Measurements from ENCODE around the gene GRIN2C. TPM values are rescaled to one million over a fixed set of nuclear protein-coding genes. Genes with fewer than 3 reads are reported as not detected.

Gene GRIN2C
- total RNA-seq, 1 experiment from 2014 or later = 0.44 TPM

DNA sequence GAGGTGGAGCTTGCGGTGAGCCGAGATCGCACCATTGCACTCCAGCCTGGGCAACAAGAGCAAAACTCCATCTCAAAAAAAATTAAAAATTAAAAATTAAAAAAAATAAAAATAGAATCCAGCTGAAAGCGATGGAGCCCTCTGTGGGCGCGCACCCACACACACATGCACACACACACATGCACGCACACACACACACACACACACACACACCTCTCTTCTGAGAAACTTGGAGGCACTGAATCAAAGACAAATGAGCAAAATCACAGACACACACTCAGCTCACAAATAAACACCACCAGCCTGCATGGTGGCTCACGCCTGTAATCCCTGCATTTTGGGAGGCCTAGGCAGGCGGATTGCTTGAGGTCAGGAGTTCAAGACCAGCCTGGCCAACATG lies 43.3 kb upstream of the GRIN2C start:
- Histone ChIP-seq H2BK5ac (ENCODE audit: insufficient read length, low read length) (no peak overlapping the region), H4K91ac (ENCODE audit: insufficient read length, low read depth, low read length) (no peak overlapping the region), H3K14ac (ENCODE audit: insufficient read depth, low read length) (no peak overlapping the region), H3K79me2 (ENCODE audit: insufficient read depth, low read length) (no peaks in the 10 kb centered on the region), H3K27ac (ENCODE audit: insufficient read length, low read depth, low read length) (no peak overlapping the region), H2BK120ac (ENCODE audit: low read depth, low read length, poor library complexity, severe bottlenecking) (no peak overlapping the region), H3K23me2 (ENCODE audit: insufficient read length, low read depth, low read length, poor library complexity, severe bottlenecking) (no peaks in the 10 kb centered on the region), H3K9ac (ENCODE audit: extremely low read depth, insufficient read length, low read length) (no peak overlapping the region), H4K8ac (replicated peaks; ENCODE audit: insufficient read length, low read depth, low read length) (no peak overlapping the region), H3K18ac (ENCODE audit: insufficient read length, low read depth, low read length) (no peak overlapping the region), H2AFZ (ENCODE audit: low read length) (no peak overlapping the region), H3K23ac (ENCODE audit: insufficient read length, low read depth, low read length) (no peak overlapping the region), H4K20me1 (ENCODE audit: control insufficient read depth, insufficient read depth, insufficient read length) (no peaks in the 10 kb centered on the region), H4K5ac (ENCODE audit: insufficient read length, low read depth, low read length) (no peak overlapping the region), H3K9me3 (ENCODE audit: control insufficient read depth, low read depth, low read length) (no peaks in the 10 kb centered on the region), H2BK15ac (ENCODE audit: low read depth, low read length) (no peak overlapping the region), H3K56ac (ENCODE audit: insufficient read length, low read depth, low read length) (no peak overlapping the region), H3K79me1 (ENCODE audit: insufficient read depth, low read depth, low read length, poor library complexity, severe bottlenecking) (no peaks in the 10 kb centered on the region), H3K4ac (ENCODE audit: low read depth, low read length) (no peak overlapping the region), H3T11ph (ENCODE audit: low read length) (no peak overlapping the region), H2BK20ac (ENCODE audit: low read depth, low read length, poor library complexity, severe bottlenecking) (no peak overlapping the region), H2AK5ac (ENCODE audit: insufficient read length, low read length) (no peak overlapping the region), H3K4me2 (ENCODE audit: insufficient read depth, insufficient read length, low read length) (no peak overlapping the region), H3K27me3 (ENCODE audit: insufficient read depth, low read length) (no peaks in the 10 kb centered on the region), H3K4me1 (ENCODE audit: insufficient read depth, low read length) (peaks cover 3% of the 10 kb centered on the region), H2BK12ac (ENCODE audit: insufficient read length, low read depth, low read length) (no peak overlapping the region)
- TF ChIP-seq CTCF (conservative IDR thresholded peaks at IDR 0.05) = no peak
- Mint-ChIP-seq H3K27me3 (ENCODE audit: low read depth) (peaks cover 47% of the 10 kb centered on the region), H3K4me1 (peaks cover 11 to 22% of the 10 kb centered on the region in 2 experiments), H3K27ac (no peak overlapping the region), H3K4me3 (no peak overlapping the region), H3K36me3 (ENCODE audit: insufficient read depth in 1 of 3, low read depth in 3 of 3) (peaks cover 0 to 2% (median 0%) of the 10 kb centered on the region in 3 experiments; a peak in 3 of 7 replicates), H3K9me3 (peaks cover 0 to 3% of the 10 kb centered on the region in 2 experiments; a peak in 1 of 5 replicates)
- no CpG with 5 or more reads among the region's 9 CpGs for WGBS (ENCODE audit: extremely low coverage, insufficient read length, low lambda C conversion rate)
- DNase-seq = no peak

Data from H9 (cell line).